ENCODE measurements around the gene HIVEP3.

DNA sequence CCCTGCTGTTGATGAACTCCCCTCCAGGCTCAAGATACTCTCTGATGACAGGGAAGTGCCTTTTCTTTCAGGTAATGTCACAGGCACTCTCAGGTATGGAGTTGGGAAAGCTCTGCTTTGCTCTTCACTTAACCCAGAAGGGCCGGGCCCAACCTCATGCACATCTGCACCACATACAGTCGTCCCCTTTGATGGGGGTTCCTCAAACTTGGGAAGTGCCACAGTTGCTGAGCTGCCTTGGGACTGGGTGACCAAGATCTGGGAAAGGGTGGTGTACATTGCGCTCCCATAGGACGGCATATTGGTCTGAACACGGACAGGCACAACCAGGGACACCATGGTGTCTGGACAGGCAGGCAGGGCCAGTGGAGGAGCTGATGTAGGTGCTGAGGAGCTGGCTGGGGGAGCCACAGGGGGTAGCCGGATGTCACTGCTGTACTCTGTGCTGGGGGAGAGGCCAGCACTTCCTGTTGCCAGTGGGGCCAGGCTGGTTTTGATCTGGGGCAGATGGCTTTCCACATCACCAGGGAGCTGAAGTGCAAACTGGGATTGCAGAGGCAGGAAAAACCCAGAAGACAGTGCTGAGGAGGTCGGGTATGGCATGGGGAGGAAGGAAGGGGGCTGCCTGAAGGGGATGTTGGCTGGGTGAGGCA lies 338.1 kb downstream of the HIVEP3 start:
- TF ChIP-seq, protein P1, sequence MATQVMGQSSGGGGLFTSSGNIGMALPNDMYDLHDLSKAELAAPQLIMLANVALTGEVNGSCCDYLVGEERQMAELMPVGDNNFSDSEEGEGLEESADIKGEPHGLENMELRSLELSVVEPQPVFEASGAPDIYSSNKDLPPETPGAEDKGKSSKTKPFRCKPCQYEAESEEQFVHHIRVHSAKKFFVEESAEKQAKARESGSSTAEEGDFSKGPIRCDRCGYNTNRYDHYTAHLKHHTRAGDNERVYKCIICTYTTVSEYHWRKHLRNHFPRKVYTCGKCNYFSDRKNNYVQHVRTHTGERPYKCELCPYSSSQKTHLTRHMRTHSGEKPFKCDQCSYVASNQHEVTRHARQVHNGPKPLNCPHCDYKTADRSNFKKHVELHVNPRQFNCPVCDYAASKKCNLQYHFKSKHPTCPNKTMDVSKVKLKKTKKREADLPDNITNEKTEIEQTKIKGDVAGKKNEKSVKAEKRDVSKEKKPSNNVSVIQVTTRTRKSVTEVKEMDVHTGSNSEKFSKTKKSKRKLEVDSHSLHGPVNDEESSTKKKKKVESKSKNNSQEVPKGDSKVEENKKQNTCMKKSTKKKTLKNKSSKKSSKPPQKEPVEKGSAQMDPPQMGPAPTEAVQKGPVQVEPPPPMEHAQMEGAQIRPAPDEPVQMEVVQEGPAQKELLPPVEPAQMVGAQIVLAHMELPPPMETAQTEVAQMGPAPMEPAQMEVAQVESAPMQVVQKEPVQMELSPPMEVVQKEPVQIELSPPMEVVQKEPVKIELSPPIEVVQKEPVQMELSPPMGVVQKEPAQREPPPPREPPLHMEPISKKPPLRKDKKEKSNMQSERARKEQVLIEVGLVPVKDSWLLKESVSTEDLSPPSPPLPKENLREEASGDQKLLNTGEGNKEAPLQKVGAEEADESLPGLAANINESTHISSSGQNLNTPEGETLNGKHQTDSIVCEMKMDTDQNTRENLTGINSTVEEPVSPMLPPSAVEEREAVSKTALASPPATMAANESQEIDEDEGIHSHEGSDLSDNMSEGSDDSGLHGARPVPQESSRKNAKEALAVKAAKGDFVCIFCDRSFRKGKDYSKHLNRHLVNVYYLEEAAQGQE (IDR thresholded peaks at IDR 0.05; ENCODE audit: insufficient read depth in 1 of 2, low read depth in 2 of 2, low read length in 2 of 2): no peak
- no peak for TF ChIP-seq TAF1 (IDR thresholded peaks at IDR 0.05; ENCODE audit: borderline replicate concordance, insufficient read depth, low read length)
- TF ChIP-seq FOXP2 (optimal IDR thresholded peaks at IDR 0.05; ENCODE audit: borderline replicate concordance, extremely low read depth, extremely low read length, insufficient read depth): no peak
- TF ChIP-seq SIN3A (IDR thresholded peaks at IDR 0.05; ENCODE audit: borderline replicate concordance, insufficient read depth, low read length): no peak
- TF ChIP-seq POLR2AphosphoS5 (IDR thresholded peaks at IDR 0.05; ENCODE audit: low read depth, low read length): no peak
